ENCODE data around the gene TTBK2. TPM values are rescaled to one million over a fixed set of nuclear protein-coding genes. Genes with fewer than 3 reads are reported as not detected.

The TTBK2 gene
- polyA plus RNA-seq, 1 of the 3 experiments (the other 2 are of a cell fraction) = 4.5 TPM

DNA sequence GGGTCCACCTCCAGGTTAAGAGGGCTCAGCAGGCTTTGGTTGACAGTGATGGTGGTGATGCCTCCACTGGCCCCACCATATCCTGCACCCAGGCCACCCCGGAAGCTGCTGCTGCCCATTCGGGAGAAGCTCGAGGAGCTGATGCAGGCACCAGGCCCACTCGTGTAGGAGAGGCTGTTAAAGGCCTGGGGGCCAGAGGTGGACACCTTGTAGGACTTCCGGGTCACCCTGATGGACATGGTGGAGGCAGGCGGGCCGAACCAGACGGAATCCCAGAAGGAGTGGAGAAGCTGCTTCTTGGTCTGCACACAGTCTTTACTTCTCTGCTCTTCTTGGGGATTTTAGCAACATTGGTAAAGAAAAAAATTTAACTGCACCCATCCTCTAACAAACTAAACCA is 118.4 kb downstream of the TTBK2 start (continued):
- TF ChIP-seq, protein P1, sequence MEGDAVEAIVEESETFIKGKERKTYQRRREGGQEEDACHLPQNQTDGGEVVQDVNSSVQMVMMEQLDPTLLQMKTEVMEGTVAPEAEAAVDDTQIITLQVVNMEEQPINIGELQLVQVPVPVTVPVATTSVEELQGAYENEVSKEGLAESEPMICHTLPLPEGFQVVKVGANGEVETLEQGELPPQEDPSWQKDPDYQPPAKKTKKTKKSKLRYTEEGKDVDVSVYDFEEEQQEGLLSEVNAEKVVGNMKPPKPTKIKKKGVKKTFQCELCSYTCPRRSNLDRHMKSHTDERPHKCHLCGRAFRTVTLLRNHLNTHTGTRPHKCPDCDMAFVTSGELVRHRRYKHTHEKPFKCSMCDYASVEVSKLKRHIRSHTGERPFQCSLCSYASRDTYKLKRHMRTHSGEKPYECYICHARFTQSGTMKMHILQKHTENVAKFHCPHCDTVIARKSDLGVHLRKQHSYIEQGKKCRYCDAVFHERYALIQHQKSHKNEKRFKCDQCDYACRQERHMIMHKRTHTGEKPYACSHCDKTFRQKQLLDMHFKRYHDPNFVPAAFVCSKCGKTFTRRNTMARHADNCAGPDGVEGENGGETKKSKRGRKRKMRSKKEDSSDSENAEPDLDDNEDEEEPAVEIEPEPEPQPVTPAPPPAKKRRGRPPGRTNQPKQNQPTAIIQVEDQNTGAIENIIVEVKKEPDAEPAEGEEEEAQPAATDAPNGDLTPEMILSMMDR (IDR thresholded peaks at IDR 0.05) = no peak
- TF ChIP-seq RAD21 (IDR thresholded peaks at IDR 0.05; ENCODE audit: low read length) = no peak
- TF ChIP-seq, protein P2, sequence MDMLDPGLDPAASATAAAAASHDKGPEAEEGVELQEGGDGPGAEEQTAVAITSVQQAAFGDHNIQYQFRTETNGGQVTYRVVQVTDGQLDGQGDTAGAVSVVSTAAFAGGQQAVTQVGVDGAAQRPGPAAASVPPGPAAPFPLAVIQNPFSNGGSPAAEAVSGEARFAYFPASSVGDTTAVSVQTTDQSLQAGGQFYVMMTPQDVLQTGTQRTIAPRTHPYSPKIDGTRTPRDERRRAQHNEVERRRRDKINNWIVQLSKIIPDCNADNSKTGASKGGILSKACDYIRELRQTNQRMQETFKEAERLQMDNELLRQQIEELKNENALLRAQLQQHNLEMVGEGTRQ (IDR thresholded peaks at IDR 0.05; ENCODE audit: borderline replicate concordance, low read depth, low read length) = no peak
- no peak for TF ChIP-seq RXRA (IDR thresholded peaks at IDR 0.05; ENCODE audit: borderline replicate concordance, low read depth)
- no peak for TF ChIP-seq GABPA (IDR thresholded peaks at IDR 0.05; ENCODE audit: low read depth)
- TF ChIP-seq, protein P3, sequence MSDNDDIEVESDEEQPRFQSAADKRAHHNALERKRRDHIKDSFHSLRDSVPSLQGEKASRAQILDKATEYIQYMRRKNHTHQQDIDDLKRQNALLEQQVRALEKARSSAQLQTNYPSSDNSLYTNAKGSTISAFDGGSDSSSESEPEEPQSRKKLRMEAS (IDR thresholded peaks at IDR 0.05; ENCODE audit: low read depth) = no peak
- no peak for TF ChIP-seq MXI1 (IDR thresholded peaks at IDR 0.05; ENCODE audit: low read depth, low read length)
- no peak for TF ChIP-seq FOSL2 (IDR thresholded peaks at IDR 0.05; ENCODE audit: borderline replicate concordance, low read depth)
- TF ChIP-seq, protein P4, sequence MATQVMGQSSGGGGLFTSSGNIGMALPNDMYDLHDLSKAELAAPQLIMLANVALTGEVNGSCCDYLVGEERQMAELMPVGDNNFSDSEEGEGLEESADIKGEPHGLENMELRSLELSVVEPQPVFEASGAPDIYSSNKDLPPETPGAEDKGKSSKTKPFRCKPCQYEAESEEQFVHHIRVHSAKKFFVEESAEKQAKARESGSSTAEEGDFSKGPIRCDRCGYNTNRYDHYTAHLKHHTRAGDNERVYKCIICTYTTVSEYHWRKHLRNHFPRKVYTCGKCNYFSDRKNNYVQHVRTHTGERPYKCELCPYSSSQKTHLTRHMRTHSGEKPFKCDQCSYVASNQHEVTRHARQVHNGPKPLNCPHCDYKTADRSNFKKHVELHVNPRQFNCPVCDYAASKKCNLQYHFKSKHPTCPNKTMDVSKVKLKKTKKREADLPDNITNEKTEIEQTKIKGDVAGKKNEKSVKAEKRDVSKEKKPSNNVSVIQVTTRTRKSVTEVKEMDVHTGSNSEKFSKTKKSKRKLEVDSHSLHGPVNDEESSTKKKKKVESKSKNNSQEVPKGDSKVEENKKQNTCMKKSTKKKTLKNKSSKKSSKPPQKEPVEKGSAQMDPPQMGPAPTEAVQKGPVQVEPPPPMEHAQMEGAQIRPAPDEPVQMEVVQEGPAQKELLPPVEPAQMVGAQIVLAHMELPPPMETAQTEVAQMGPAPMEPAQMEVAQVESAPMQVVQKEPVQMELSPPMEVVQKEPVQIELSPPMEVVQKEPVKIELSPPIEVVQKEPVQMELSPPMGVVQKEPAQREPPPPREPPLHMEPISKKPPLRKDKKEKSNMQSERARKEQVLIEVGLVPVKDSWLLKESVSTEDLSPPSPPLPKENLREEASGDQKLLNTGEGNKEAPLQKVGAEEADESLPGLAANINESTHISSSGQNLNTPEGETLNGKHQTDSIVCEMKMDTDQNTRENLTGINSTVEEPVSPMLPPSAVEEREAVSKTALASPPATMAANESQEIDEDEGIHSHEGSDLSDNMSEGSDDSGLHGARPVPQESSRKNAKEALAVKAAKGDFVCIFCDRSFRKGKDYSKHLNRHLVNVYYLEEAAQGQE (IDR thresholded peaks at IDR 0.05; ENCODE audit: low read depth, low read length) = no peak
- TF ChIP-seq, protein P5, sequence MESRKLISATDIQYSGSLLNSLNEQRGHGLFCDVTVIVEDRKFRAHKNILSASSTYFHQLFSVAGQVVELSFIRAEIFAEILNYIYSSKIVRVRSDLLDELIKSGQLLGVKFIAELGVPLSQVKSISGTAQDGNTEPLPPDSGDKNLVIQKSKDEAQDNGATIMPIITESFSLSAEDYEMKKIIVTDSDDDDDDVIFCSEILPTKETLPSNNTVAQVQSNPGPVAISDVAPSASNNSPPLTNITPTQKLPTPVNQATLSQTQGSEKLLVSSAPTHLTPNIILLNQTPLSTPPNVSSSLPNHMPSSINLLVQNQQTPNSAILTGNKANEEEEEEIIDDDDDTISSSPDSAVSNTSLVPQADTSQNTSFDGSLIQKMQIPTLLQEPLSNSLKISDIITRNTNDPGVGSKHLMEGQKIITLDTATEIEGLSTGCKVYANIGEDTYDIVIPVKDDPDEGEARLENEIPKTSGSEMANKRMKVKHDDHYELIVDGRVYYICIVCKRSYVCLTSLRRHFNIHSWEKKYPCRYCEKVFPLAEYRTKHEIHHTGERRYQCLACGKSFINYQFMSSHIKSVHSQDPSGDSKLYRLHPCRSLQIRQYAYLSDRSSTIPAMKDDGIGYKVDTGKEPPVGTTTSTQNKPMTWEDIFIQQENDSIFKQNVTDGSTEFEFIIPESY (IDR thresholded peaks at IDR 0.05; ENCODE audit: borderline replicate concordance, low read depth) = no peak

Measured in SK-N-SH (cell line).